NCI-H1417 (cell line): Measurements from ENCODE around the gene ZNF563.

Experiments used
- DNase-seq, 3 experiments: peaks; one replicate each; lab custom pipeline; 2025; lab: John Stamatoyannopoulos, UW

The ZNF563 gene

DNA sequence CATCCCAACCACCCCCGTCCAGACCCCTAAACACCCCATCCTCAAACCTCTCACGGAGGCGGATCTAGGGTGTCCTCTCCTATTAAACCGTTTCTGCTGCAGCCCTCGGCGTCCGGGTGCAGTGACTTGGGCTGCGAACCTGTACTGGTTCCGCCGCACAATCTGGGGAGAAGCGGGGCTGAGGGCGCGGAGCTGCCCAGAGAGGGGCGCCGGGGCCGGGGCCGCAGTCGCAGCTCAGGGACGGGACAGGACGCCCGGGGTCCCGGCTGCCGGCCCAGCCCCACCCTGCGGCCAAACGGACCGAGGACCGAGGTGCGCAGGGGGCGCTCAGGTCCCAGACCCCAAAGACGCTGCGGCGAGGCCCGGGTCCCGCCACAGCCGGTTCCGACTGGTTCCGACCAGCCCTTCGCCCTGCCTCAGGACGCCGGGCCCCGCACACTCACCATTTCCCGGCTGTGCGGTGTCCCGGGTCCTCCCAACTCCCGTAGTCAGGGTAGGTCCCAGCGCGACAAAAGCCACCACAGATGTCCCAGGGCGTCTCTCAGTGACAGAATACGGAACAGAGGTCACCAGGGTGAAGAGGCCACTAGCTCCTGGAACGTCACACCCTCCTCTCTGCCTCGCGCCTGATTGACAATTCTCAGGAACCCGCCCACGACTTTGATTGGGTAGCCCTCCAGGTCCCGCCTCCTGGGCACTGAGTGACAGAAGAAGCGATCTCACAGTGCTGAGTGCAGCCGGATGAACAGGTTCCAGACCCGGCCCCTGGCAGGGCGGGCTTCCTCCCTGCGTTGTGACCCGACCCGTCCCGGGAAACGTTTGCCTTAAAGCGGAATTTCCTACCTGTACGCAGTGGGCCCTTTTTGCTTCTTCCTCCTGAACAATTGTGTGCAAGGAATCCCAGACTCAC lies 38.9 kb downstream of the ZNF563 start, which contains the start of gene ZNF44:
ZNF44 (minus strand) TSS at position 635 of the 910 bp plus-strand sequence; CDS start at position 446, 189 bp downstream.
- peak; percentile 87 to 98 (median 96) for DNase-seq

DNA sequence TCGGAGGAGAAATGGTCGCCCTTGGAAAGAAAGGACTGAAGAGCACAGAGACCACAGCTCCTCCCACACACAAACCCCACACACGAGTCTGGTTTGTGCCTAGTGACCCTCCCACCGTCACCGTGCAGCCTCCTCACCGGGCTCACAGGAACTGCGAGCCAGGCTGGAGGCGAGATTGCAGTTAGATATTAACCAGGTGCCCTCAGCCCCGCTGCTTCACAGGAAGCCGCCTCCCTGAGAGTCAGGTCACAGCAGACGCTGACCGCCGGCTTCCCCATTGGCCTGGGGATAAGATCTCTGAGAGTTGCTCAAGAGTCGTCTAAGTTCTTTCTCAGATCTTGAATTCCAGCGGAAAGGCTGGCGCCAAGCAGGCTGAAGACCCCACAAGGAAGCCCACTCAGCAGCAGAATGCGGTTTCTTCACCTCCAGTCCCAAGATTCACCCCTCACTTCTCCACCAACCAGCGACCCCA lies 39.6 kb downstream of the ZNF563 start:
- peak; percentile 2 to 65 (median 47) for DNase-seq

DNA sequence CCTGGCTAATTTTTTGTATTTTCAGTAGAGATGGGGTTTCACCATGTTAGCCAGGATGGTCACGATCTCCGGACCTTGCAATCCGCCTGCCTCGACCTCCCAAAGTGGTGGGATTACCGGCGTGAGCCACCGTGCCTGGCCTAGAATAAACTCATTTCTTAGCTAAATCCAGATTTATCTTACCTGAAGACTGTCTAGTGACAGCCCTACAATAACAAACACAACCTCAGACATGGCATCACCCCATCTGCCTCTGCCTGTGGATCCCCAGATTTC lies 43.7 kb downstream of the ZNF563 start:
- DNase-seq = no peak

- no peak for DNase-seq
Observed at GRCh38 chr19:12287958-12288500, 45.4 kb downstream of the ZNF563 start.

DNA sequence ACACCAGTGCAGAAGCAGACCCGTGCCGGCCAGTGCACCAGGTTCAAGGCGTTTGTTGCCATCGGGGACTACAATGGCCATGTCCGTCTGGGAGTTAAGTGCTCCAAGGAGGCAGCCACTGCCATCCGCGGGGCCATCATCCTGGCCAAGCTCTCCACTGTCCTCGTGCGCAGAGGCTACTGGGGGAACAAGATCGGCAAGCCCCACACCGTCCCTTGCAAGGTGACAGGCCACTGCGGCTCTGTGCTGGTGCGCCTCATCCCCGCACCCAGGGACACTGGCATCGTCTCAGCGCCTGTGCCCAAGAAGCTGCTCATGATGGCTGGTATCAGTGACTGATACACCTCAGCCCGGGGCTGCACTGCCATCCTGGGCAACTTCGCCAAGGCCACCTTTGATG lies 48.8 kb downstream of the ZNF563 start:
- DNase-seq = no peak

GRCh38 chr19:12284226-12284625 lies 49.2 kb downstream of the ZNF563 start:
- DNase-seq = no peak

DNA sequence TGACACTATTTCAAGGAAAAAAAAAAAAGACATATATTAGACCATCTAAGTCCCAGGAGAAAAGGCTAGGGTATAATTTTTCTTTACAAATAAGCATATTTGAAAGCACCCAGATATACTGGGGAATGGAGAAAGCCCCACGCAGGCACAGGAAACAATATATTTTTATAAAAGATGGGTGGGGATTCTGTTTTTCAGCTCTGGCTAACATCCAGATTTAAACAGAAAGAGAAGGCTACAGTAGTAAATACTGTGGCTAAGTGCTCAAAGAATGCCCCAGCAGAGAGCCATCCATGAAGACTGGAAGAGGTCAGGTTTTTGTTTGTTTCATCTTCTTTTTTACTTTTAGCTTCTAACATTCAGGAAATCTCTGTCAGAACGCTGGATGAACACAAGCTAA lies 54.7 kb downstream of the ZNF563 start:
- no peak for DNase-seq

- no peak for DNase-seq
Observed at GRCh38 chr19:12272980-12273901, 60.2 kb downstream of the ZNF563 start.

- DNase-seq = no peak
Observed at GRCh38 chr19:12272386-12272785, 61.0 kb downstream of the ZNF563 start.

GRCh38 chr19:12270854-12271253 lies 62.6 kb downstream of the ZNF563 start:
- DNase-seq = no peak
